ENCODE data around the gene PPP6R2. TPM values are rescaled to one million over a fixed set of nuclear protein-coding genes. Genes with fewer than 3 reads are reported as not detected.

Gene PPP6R2
- total and polyA plus RNA-seq, 9 of the 15 experiments (the other 6 are each of a cell fraction or from before 2014, with no cell fraction given) = 0.32 to 39.8 (median 21.4) TPM

- Histone ChIP-seq H3K4me1 (replicated peaks in 1 of 2; ENCODE audit: control insufficient read depth in 2 of 2, insufficient read depth in 2 of 2, low read length in 2 of 2) (peaks cover 4 to 40% of the 10 kb centered on the region in 2 experiments; a peak in 3 of 5 replicates), H3K36me3 (ENCODE audit: control insufficient read depth, insufficient read depth, low read length) (no peaks in the 10 kb centered on the region), H3K27ac (ENCODE audit: extremely low read depth, low read depth, low read length) (no peak overlapping the region), H4K20me1 (replicated peaks; ENCODE audit: control insufficient read depth, insufficient read depth, low read length) (no peaks in the 10 kb centered on the region), H3K27me3 (ENCODE audit: control insufficient read depth in 2 of 2, insufficient read depth in 2 of 2, low read length in 2 of 2) (no peaks in the 10 kb centered on the region), H2AFZ (ENCODE audit: low read depth, low read length) (no peak overlapping the region), H3K9ac (ENCODE audit: insufficient read depth in 1 of 2, low read depth in 2 of 2, low read length in 2 of 2) (no peak overlapping the region), H3K9me3 (replicated peaks; ENCODE audit: control insufficient read depth, insufficient read depth, low read depth, low read length) (no peaks in the 10 kb centered on the region), H3K4me3 (no peak overlapping the region), H3K79me2 (ENCODE audit: control insufficient read depth, insufficient read depth, low read length) (no peaks in the 10 kb centered on the region), H3K4me2 (ENCODE audit: insufficient read depth, low read length) (no peak overlapping the region), H3K9me1 (ENCODE audit: control insufficient read depth, insufficient read depth, low read length) (no peaks in the 10 kb centered on the region)
- TF ChIP-seq ZNF79 (CRISPR knock-in tag; IDR thresholded peaks at IDR 0.05; ENCODE audit: low read depth) = no peak
- TF ChIP-seq RFX7 (CRISPR knock-in tag; IDR thresholded peaks at IDR 0.05) = no peak
- TF ChIP-seq ZFP36 (IDR thresholded peaks at IDR 0.05; ENCODE audit: low read depth, low read length, partially characterized antibody) = no peak
- TF ChIP-seq ZC3H11A (IDR thresholded peaks at IDR 0.05; ENCODE audit: low read depth, low read length) = no peak
- TF ChIP-seq ZNF644 (tag; IDR thresholded peaks at IDR 0.05; ENCODE audit: low read depth) = no peak
- no peak for TF ChIP-seq SAP30 (IDR thresholded peaks at IDR 0.05; ENCODE audit: borderline replicate concordance, insufficient read depth, low read depth, low read length, poor library complexity, severe bottlenecking)
- TF ChIP-seq ETS1 (conservative IDR thresholded peaks at IDR 0.05; ENCODE audit: control insufficient read depth, low read depth, low read length) = no peak
- no peak for TF ChIP-seq GATA2 (CRISPR knock-in tag; IDR thresholded peaks at IDR 0.05)
- no peak for TF ChIP-seq CCAR2 (IDR thresholded peaks at IDR 0.05; ENCODE audit: low read depth, low read length)
- no peak for TF ChIP-seq TOE1 (IDR thresholded peaks at IDR 0.05; ENCODE audit: borderline replicate concordance)
- no peak for TF ChIP-seq TOE1 (CRISPR knock-in tag; IDR thresholded peaks at IDR 0.05; ENCODE audit: borderline replicate concordance, low read depth)
- POLR2A ChIA-PET = no interaction called here
- ATAC-seq (no peak), FAIRE-seq (no peak), DNase-seq (ENCODE audit: extremely low read depth in 1 of 4, low spot score in 3 of 4) (no peak)
- CTCF ChIA-PET (ENCODE audit: low intra/inter-chr PET ratio) = no interaction called here
- 46% methylated on average over 3 of the region's 19 CpGs for WGBS (ENCODE audit: insufficient coverage, low coverage, missing lambda C conversion rate)
- no TSS peak for BruUV-seq (replicated peaks)
- intact Hi-C loops (cut with micrococcal nuclease) = no loop called here
- in situ Hi-C loops (cut with MboI) = no loop called here
Measured at GRCh38 chr22:50488886-50489285, 145.8 kb downstream of the PPP6R2 start.
